IMR-90 (cell line): ENCODE data around the gene ISCU. TPM values are rescaled to one million over a fixed set of nuclear protein-coding genes. Genes with fewer than 3 reads are reported as not detected.

Experiments used
- ATAC-seq: fragments of 200-7000 bp; cut with Tn5 transposase; 2 replicates; pipeline ENCODE4 v1.9.1; 2020; ENCODE audit warnings: low read depth, mild to moderate bottlenecking, moderate library complexity
- BruUV-seq: library from RNA; stranded (reverse); fragments of 400-500 nt; replicated peaks from 2 replicates; lab custom pipeline; 2021; lab: Mats Ljungman, UMichigan
- CTCF ChIA-PET: fragments of 300-600 bp; formaldehyde crosslinking; extraction: SDS; loops from one replicate; lab custom pipeline; 2021; ENCODE audit warnings: antibody characterized with exemption; lab: Yijun Ruan, JAX
- POLR2A ChIA-PET: fragments of 300-600 bp; sonication (Branson Sonifier 250); formaldehyde crosslinking; loops from one replicate; lab custom pipeline; 2022; ENCODE audit warnings: antibody characterized with exemption; ENCODE audit not compliant: unreplicated experiment; lab: Charles Lee
- DNase-seq: peaks from one replicate; pipeline ENCODE4 v3.0.0; 2013
- H2AFZ ChIP-seq: replicated peaks from 2 replicates; pipeline ENCODE3; 2013; ENCODE audit warnings: low read length, mild to moderate bottlenecking; ENCODE audit not compliant: poor library complexity
- H2AK5ac ChIP-seq: 2 replicates; pipeline ENCODE4 v1.6.1; 2013; ENCODE audit warnings: low read depth, low read length, inconsistent platforms
- H2AK9ac ChIP-seq: replicated peaks from 2 replicates; pipeline ENCODE3; 2013; ENCODE audit warnings: mild to moderate bottlenecking, low read depth, low read length, moderate library complexity; ENCODE audit not compliant: poor library complexity
- H2BK120ac ChIP-seq: 2 replicates; pipeline ENCODE4 v1.6.1; 2013; ENCODE audit warnings: low read depth, low read length, inconsistent platforms
- H2BK15ac ChIP-seq: 3 replicates; pipeline ENCODE4 v1.6.1; 2013; ENCODE audit warnings: low read depth, low read length, inconsistent platforms
- H2BK20ac ChIP-seq: 2 replicates; pipeline ENCODE4 v1.6.1; 2013; ENCODE audit warnings: low read depth, mild to moderate bottlenecking, inconsistent platforms, low read length, moderate library complexity
- H2BK5ac ChIP-seq: 2 replicates; pipeline ENCODE4 v1.6.1; 2013; ENCODE audit warnings: mild to moderate bottlenecking, low read depth, low read length, inconsistent platforms; ENCODE audit not compliant: poor library complexity, severe bottlenecking
- H3K14ac ChIP-seq: replicated peaks from 2 replicates; pipeline ENCODE4 v1.6.1; 2013; ENCODE audit warnings: low read depth, low read length, inconsistent platforms
- H3K18ac ChIP-seq: 2 replicates; pipeline ENCODE4 v1.6.1; 2013; ENCODE audit warnings: low read depth, low read length, control low read depth
- H3K23ac ChIP-seq: 2 replicates; pipeline ENCODE4 v1.6.1; 2013; ENCODE audit warnings: low read depth, low read length, inconsistent platforms
- H3K27ac ChIP-seq: 2 replicates; pipeline ENCODE4 v1.5.1; 2013; ENCODE audit warnings: mild to moderate bottlenecking, control low read depth, low read length; ENCODE audit not compliant: insufficient read depth
- H3K27me3 ChIP-seq: 2 replicates; pipeline ENCODE4 v1.6.1; 2013; ENCODE audit warnings: low read length; ENCODE audit not compliant: control insufficient read depth, insufficient read depth
- H3K36me3 ChIP-seq: 2 replicates; pipeline ENCODE4 v1.6.1; 2013; ENCODE audit warnings: low read length, mixed read lengths; ENCODE audit not compliant: control insufficient read depth, insufficient read depth
- H3K4ac ChIP-seq: 2 replicates; pipeline ENCODE4 v1.6.1; 2013; ENCODE audit warnings: low read depth, low read length, inconsistent platforms
- H3K4me1 ChIP-seq: 2 replicates; pipeline ENCODE4 v1.6.1; 2013; ENCODE audit warnings: low read length, mixed read lengths; ENCODE audit not compliant: control insufficient read depth, insufficient read depth
- H3K4me2 ChIP-seq: 2 replicates; pipeline ENCODE4 v1.6.1; 2013; ENCODE audit warnings: low read depth, mild to moderate bottlenecking, control low read depth, low read length, moderate library complexity
- H3K4me3 ChIP-seq: 2 replicates; pipeline ENCODE4 v1.5.1; 2013; ENCODE audit warnings: low read depth, mild to moderate bottlenecking, control low read depth, low read length, moderate library complexity; ENCODE audit not compliant: insufficient read depth
- H3K56ac ChIP-seq: 2 replicates; pipeline ENCODE4 v1.6.1; 2013; ENCODE audit warnings: low read length, inconsistent platforms; ENCODE audit not compliant: insufficient read depth; ENCODE audit errors: extremely low read depth
- H3K79me1 ChIP-seq, 2 experiments: 2 replicates each; pipeline ENCODE4 v1.6.1; 2013; ENCODE audit warnings: low read length in 2 of 2, inconsistent platforms in 1 of 2, low read depth in 1 of 2
- H3K9ac ChIP-seq: 2 replicates; pipeline ENCODE4 v1.6.1; 2013; ENCODE audit warnings: low read depth, low read length, control low read depth
- H3K9me1 ChIP-seq: 2 replicates; pipeline ENCODE4 v1.6.1; 2013; ENCODE audit warnings: low read length, inconsistent platforms; ENCODE audit not compliant: insufficient read depth
- H3K9me3 ChIP-seq: 2 replicates; pipeline ENCODE4 v1.6.1; 2013; ENCODE audit warnings: low read length; ENCODE audit not compliant: control insufficient read depth, insufficient read depth
- H4K20me1 ChIP-seq: 2 replicates; pipeline ENCODE4 v1.6.1; 2013; ENCODE audit warnings: low read length, inconsistent platforms; ENCODE audit not compliant: insufficient read depth
- H4K5ac ChIP-seq: 2 replicates; pipeline ENCODE4 v1.6.1; 2013; ENCODE audit warnings: mild to moderate bottlenecking, low read depth, low read length, control low read depth
- H4K8ac ChIP-seq, 2 experiments: 2 replicates each; pipeline ENCODE4 v1.6.1; 2013; ENCODE audit warnings: low read depth in 2 of 2, low read length in 2 of 2, control low read depth in 1 of 2, inconsistent platforms in 1 of 2
- H4K91ac ChIP-seq: 2 replicates; pipeline ENCODE4 v1.6.1; 2013; ENCODE audit warnings: low read depth, low read length, inconsistent platforms; ENCODE audit not compliant: insufficient read depth
- BHLHE40 ChIP-seq: fragments of 150-350 bp; IDR thresholded peaks from 2 replicates; pipeline ENCODE4 v1.6.1; 2016; ENCODE audit warnings: mild to moderate bottlenecking, low read depth, low read length
- CEBPB ChIP-seq: IDR thresholded peaks from 2 replicates; pipeline ENCODE4 v1.6.1; 2012; ENCODE audit warnings: low read depth, low read length, improper control_type of control experiment
- FOS ChIP-seq: fragments of 150-350 bp; IDR thresholded peaks from 2 replicates; pipeline ENCODE4 v1.6.1; 2016; ENCODE audit warnings: low read depth, low read length
- MAFK ChIP-seq: IDR thresholded peaks from 2 replicates; pipeline ENCODE4 v1.6.1; 2012; ENCODE audit warnings: low read depth, low read length, improper control_type of control experiment
- RAD21 ChIP-seq: IDR thresholded peaks from 2 replicates; pipeline ENCODE4 v1.6.1; 2012; ENCODE audit warnings: low read length, improper control_type of control experiment
- RCOR1 ChIP-seq: IDR thresholded peaks from 2 replicates; pipeline ENCODE4 v1.6.1; 2012; ENCODE audit warnings: mild to moderate bottlenecking, low read length, improper control_type of control experiment; ENCODE audit not compliant: insufficient replicate concordance
- RFX5 ChIP-seq: IDR thresholded peaks from 2 replicates; pipeline ENCODE4 v1.8.0; 2012; ENCODE audit warnings: low read depth, mild to moderate bottlenecking, low read length, moderate library complexity
- WGBS, 2 experiments: methylation state at CpG; one replicate each; pipeline versions ENCODE4 v1.1.5 to v1.1.7; 2013; ENCODE audit warnings: missing lambda C conversion rate in 2 of 2; ENCODE audit not compliant: insufficient read length in 1 of 2; ENCODE audit errors: extremely low coverage in 2 of 2; 5-methylcytosine and 5-hydroxymethylcytosine counted together
- dilution Hi-C: fragments of 300-500 bp; cut with HindIII; formaldehyde crosslinking; loops from one replicate; pipeline ENCODE4 v1.14.3; 2018; ENCODE audit warnings: low sequenced_read_pairs; ENCODE audit not compliant: unreplicated experiment
- in situ Hi-C: fragments of 300-500 bp; cut with MboI; formaldehyde crosslinking; loops from 3 replicates; pipeline ENCODE4 v1.14.3; 2019; ENCODE audit warnings: low sequenced_read_pairs, inconsistent platforms, mixed read lengths
- intact Hi-C: fragments of 100-400 bp; cut with micrococcal nuclease; formaldehyde crosslinking; loops from 2 replicates; pipeline ENCODE4 v1.10.0; 2022
- polyA plus RNA-seq, 3 experiments: library from polyadenylated mRNA; depleted of rRNA; stranded (reverse); fragments of >200 nt; gene quantifications; 2 replicates each; pipeline ENCODE4 v1.2.3, GENCODE V29; 2012; ENCODE audit warnings: low replicate concordance in 1 of 3
- total RNA-seq: library from RNA; depleted of rRNA; stranded (reverse); fragments of >200 nt; gene quantifications from 2 replicates; pipeline ENCODE4 v1.2.3, GENCODE V29; 2012
- TF ChIP-seq, protein P1 (sequence below): conservative IDR thresholded peaks from 2 replicates; pipeline ENCODE4 v1.5.1; 2012; ENCODE audit warnings: mild to moderate bottlenecking, low read depth, low read length, improper control_type of control experiment
- TF ChIP-seq, protein P2 (sequence below): fragments of 150-350 bp; IDR thresholded peaks from 2 replicates; pipeline ENCODE4 v1.6.1; 2017; ENCODE audit warnings: mild to moderate bottlenecking, antibody characterized with exemption, low read length, low read depth

The ISCU gene
- total and polyA plus RNA-seq, 2 of the 4 experiments (the other 2 are of a cell fraction): 52.7 to 87.2 TPM

DNA sequence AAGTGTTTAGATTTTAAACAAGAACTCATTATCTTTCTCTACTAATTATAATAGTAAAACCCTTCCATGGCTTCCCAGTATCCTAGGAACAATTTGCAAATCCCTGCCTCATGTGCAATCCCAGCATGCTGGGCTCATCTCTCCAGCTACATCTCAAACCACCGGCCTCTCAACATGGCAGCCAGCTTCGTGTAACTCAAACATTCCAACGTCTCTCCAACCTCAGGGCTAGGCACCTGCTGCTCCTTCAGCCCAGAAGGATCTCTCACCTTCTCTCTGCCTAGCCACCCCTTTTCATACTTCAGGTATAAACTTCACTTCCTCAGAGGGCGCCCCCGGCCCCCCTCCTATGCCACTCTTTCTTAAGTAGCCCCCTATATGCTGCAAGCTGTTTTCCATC, 8.6 kb upstream of the ISCU start:
- H4K8ac ChIP-seq: no peak overlapping the region
- H3K9me3 ChIP-seq: no peaks in the 10 kb centered on the region
- ATAC-seq: no peak
- 0 out of 2 replicates have a peak, but pooled peaks cover 4% of the 10 kb centered on the region for H3K9me1 ChIP-seq
- no peak overlapping the region for H3K4me2 ChIP-seq
- no peak overlapping the region for H3K4me3 ChIP-seq
- no peak overlapping the region for H2AK9ac ChIP-seq
- ChIA-PET CTCF (no interaction called here), POLR2A (no interaction called here)
- no peak overlapping the region for H3K14ac ChIP-seq
- H3K56ac ChIP-seq: no peak overlapping the region
- H3K36me3 ChIP-seq: peaks cover 10% of the 10 kb centered on the region
- intact Hi-C loops (no loop called here), in situ Hi-C loops (no loop called here), dilution Hi-C loops (no loop called here)
- no peak for DNase-seq
- no peaks in the 10 kb centered on the region for H3K27me3 ChIP-seq
- TF ChIP-seq RFX5 (no peak), BHLHE40 (no peak), CEBPB (no peak), FOS (no peak), RAD21 (no peak), MAFK (no peak), RCOR1 (no peak)
- TF ChIP-seq, protein P1, sequence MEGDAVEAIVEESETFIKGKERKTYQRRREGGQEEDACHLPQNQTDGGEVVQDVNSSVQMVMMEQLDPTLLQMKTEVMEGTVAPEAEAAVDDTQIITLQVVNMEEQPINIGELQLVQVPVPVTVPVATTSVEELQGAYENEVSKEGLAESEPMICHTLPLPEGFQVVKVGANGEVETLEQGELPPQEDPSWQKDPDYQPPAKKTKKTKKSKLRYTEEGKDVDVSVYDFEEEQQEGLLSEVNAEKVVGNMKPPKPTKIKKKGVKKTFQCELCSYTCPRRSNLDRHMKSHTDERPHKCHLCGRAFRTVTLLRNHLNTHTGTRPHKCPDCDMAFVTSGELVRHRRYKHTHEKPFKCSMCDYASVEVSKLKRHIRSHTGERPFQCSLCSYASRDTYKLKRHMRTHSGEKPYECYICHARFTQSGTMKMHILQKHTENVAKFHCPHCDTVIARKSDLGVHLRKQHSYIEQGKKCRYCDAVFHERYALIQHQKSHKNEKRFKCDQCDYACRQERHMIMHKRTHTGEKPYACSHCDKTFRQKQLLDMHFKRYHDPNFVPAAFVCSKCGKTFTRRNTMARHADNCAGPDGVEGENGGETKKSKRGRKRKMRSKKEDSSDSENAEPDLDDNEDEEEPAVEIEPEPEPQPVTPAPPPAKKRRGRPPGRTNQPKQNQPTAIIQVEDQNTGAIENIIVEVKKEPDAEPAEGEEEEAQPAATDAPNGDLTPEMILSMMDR: no peak
- TF ChIP-seq, protein P2, sequence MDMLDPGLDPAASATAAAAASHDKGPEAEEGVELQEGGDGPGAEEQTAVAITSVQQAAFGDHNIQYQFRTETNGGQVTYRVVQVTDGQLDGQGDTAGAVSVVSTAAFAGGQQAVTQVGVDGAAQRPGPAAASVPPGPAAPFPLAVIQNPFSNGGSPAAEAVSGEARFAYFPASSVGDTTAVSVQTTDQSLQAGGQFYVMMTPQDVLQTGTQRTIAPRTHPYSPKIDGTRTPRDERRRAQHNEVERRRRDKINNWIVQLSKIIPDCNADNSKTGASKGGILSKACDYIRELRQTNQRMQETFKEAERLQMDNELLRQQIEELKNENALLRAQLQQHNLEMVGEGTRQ: no peak
- no peak overlapping the region for H2BK15ac ChIP-seq
- H2BK5ac ChIP-seq: no peak overlapping the region
- peaks cover 5 to 47% of the 10 kb centered on the region in 2 experiments for H3K79me1 ChIP-seq
- no peak overlapping the region for H2AFZ ChIP-seq
- no peak overlapping the region for H2BK20ac ChIP-seq
- H2AK5ac ChIP-seq: no peak overlapping the region
- no peak overlapping the region for H4K91ac ChIP-seq
- no peak overlapping the region for H3K4ac ChIP-seq
- 100% methylated on average over 2 of the region's 5 CpGs; no CpG with 5 or more reads in 1 of the 2 experiments for WGBS, 2 experiments
- no peak overlapping the region for H4K5ac ChIP-seq
- no peak overlapping the region for H3K27ac ChIP-seq
- no peak overlapping the region for H2BK120ac ChIP-seq
- H4K20me1 ChIP-seq: peaks cover 56% of the 10 kb centered on the region
- H3K18ac ChIP-seq: no peak overlapping the region
- no peak overlapping the region for H3K9ac ChIP-seq
- no peaks in the 10 kb centered on the region for H3K4me1 ChIP-seq
- no TSS peak for BruUV-seq
- no peak overlapping the region for H3K23ac ChIP-seq
